SU-DHL-6 (cell line): Measurements from ENCODE around the gene POLA1.

Source experiments
- H2AFZ ChIP-seq: fragments of 200-600 bp; sonication (generic); 2 replicates; pipeline ENCODE4 v1.6.1; 2014; ENCODE audit warnings: low read depth, mild to moderate bottlenecking, moderate library complexity, mixed read lengths, antibody characterized with exemption, low read length; ENCODE audit not compliant: severe bottlenecking
- H3F3A ChIP-seq: fragments of 200-600 bp; shearing (Covaris generic); 2 replicates; pipeline ENCODE4 v1.6.0; 2016; ENCODE audit warnings: antibody characterized with exemption, mild to moderate bottlenecking; ENCODE audit not compliant: insufficient read depth
- H3K27ac ChIP-seq: fragments of 200-600 bp; sonication (generic); 2 replicates; pipeline ENCODE4 v1.5.1; 2016; ENCODE audit warnings: low read depth, mild to moderate bottlenecking, low read length, moderate library complexity, mixed read lengths
- H3K27me3 ChIP-seq: fragments of 200-600 bp; sonication (generic), shearing (Covaris generic); 2 replicates; pipeline ENCODE4 v1.6.0; 2014; ENCODE audit warnings: mild to moderate bottlenecking, low read length
- H3K36me3 ChIP-seq: fragments of 200-600 bp; sonication (generic); 2 replicates; pipeline ENCODE4 v1.6.1; 2014; ENCODE audit warnings: mild to moderate bottlenecking, low read length, mixed read lengths
- H3K4me2 ChIP-seq: fragments of 300-600, 200-600 bp; shearing (Covaris generic), sonication (generic); 2 replicates; pipeline ENCODE4 v1.6.0; 2014; ENCODE audit warnings: low read length, low read depth, mild to moderate bottlenecking; ENCODE audit not compliant: poor library complexity, severe bottlenecking
- H3K4me3 ChIP-seq: fragments of 200-600 bp; sonication (generic); 2 replicates; pipeline ENCODE4 v1.5.1; 2014; ENCODE audit warnings: antibody characterized with exemption, low read length, mild to moderate bottlenecking, mixed read lengths; ENCODE audit not compliant: insufficient read depth, poor library complexity, severe bottlenecking
- H3K79me2 ChIP-seq: fragments of 200-600 bp; sonication (generic); 2 replicates; pipeline ENCODE4 v1.6.1; 2014; ENCODE audit warnings: mild to moderate bottlenecking, low read length, moderate library complexity; ENCODE audit not compliant: insufficient read depth
- H3K9ac ChIP-seq: fragments of 200-600 bp; sonication (generic); 2 replicates; pipeline ENCODE4 v1.7.0; 2014; ENCODE audit warnings: mild to moderate bottlenecking, low read length
- H3K9me2 ChIP-seq: fragments of 200-600 bp; sonication (generic); replicated peaks from 2 replicates; pipeline ENCODE4 v1.6.1; 2014; ENCODE audit warnings: low read length; ENCODE audit not compliant: insufficient read depth
- H3K9me3 ChIP-seq: fragments of 200-600 bp; sonication (generic); 2 replicates; pipeline ENCODE4 v1.6.1; 2014; ENCODE audit warnings: low read length, mixed read lengths; ENCODE audit not compliant: insufficient read depth
- H4K20me1 ChIP-seq: fragments of 200-600 bp; sonication (generic); 2 replicates; pipeline ENCODE4 v1.6.1; 2014; ENCODE audit warnings: low read depth, mild to moderate bottlenecking, antibody characterized with exemption, low read length, moderate library complexity, mixed read lengths
- EZH2phosphoT487 ChIP-seq: fragments of 200-600 bp; sonication (generic), shearing (Covaris generic); conservative IDR thresholded peaks from 2 replicates; pipeline ENCODE4 v1.6.1; 2018; ENCODE audit warnings: mild to moderate bottlenecking, antibody characterized with exemption, low read length, moderate library complexity, mixed read lengths
- TF ChIP-seq, protein P1 (sequence below): fragments of 200-600 bp; sonication (generic); IDR thresholded peaks from one replicate; pipeline ENCODE4 v1.5.1; 2017; ENCODE audit warnings: antibody characterized with exemption, mild to moderate bottlenecking, low read length, moderate library complexity; ENCODE audit not compliant: insufficient read depth, poor library complexity, severe bottlenecking

Gene POLA1

GRCh38 chrX:24993879-24994278, 300.2 kb downstream of the POLA1 start:
- Histone ChIP-seq H3K36me3 (no peaks in the 10 kb centered on the region), H3K9me3 (no peaks in the 10 kb centered on the region), H2AFZ (no peak overlapping the region), H3F3A (no peaks in the 10 kb centered on the region), H3K79me2 (no peaks in the 10 kb centered on the region), H3K27me3 (no peaks in the 10 kb centered on the region), H3K4me3 (no peak overlapping the region), H3K9ac (no peak overlapping the region), H3K9me2 (no peaks in the 10 kb centered on the region), H3K4me2 (no peak overlapping the region), H3K27ac (no peak overlapping the region), H4K20me1 (no peaks in the 10 kb centered on the region)
- TF ChIP-seq, protein P1, sequence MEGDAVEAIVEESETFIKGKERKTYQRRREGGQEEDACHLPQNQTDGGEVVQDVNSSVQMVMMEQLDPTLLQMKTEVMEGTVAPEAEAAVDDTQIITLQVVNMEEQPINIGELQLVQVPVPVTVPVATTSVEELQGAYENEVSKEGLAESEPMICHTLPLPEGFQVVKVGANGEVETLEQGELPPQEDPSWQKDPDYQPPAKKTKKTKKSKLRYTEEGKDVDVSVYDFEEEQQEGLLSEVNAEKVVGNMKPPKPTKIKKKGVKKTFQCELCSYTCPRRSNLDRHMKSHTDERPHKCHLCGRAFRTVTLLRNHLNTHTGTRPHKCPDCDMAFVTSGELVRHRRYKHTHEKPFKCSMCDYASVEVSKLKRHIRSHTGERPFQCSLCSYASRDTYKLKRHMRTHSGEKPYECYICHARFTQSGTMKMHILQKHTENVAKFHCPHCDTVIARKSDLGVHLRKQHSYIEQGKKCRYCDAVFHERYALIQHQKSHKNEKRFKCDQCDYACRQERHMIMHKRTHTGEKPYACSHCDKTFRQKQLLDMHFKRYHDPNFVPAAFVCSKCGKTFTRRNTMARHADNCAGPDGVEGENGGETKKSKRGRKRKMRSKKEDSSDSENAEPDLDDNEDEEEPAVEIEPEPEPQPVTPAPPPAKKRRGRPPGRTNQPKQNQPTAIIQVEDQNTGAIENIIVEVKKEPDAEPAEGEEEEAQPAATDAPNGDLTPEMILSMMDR, result no peak
- TF ChIP-seq EZH2phosphoT487, result no peak

GRCh38 chrX:24996096-24996709, 302.5 kb downstream of the POLA1 start:
- Histone ChIP-seq H3K9ac (no peak overlapping the region), H3K9me2 (no peaks in the 10 kb centered on the region), H3K36me3 (no peaks in the 10 kb centered on the region), H3K4me3 (no peak overlapping the region), H3K4me2 (no peak overlapping the region), H3K79me2 (no peaks in the 10 kb centered on the region), H3K9me3 (no peaks in the 10 kb centered on the region), H3K27ac (no peak overlapping the region), H4K20me1 (no peaks in the 10 kb centered on the region), H2AFZ (no peak overlapping the region), H3K27me3 (no peaks in the 10 kb centered on the region), H3F3A (no peaks in the 10 kb centered on the region)
- TF ChIP-seq, protein P1, result no peak
- TF ChIP-seq EZH2phosphoT487, result no peak

- Histone ChIP-seq H3K79me2 (no peaks in the 10 kb centered on the region), H2AFZ (no peak overlapping the region), H3K4me2 (no peak overlapping the region), H3K4me3 (no peak overlapping the region), H3K9me3 (no peaks in the 10 kb centered on the region), H3K27ac (no peak overlapping the region), H3F3A (no peaks in the 10 kb centered on the region), H3K36me3 (no peaks in the 10 kb centered on the region), H3K9me2 (no peaks in the 10 kb centered on the region), H3K27me3 (no peaks in the 10 kb centered on the region), H3K9ac (no peak overlapping the region), H4K20me1 (no peaks in the 10 kb centered on the region)
- TF ChIP-seq EZH2phosphoT487, result no peak
- TF ChIP-seq, protein P1, result no peak
These were observed 305.8 kb downstream of the POLA1 start for GRCh38 chrX:24999511-24999910.
